Naive B cell (primary cell): Measurements from ENCODE around the gene ITPR2. TPM values are rescaled to one million over a fixed set of nuclear protein-coding genes. Genes with fewer than 3 reads are reported as not detected.
A peak's percentile ranks its signal among the peaks of the same experiment; 100 is the strongest.
"Not testable (repeated sequence)": the region's sequence is repeated elsewhere in the genome, so short reads cannot be mapped to it uniquely, and the experiment has no call there.

ENCODE experiments used
- ATAC-seq, 2 donors: fragments of 150-1000 bp; cut with Tn5 transposase; 2 replicates each; pipeline ENCODE4 v1.10.0; 2021; ENCODE audit warnings: low read depth in 2 of 2, mild to moderate bottlenecking in 2 of 2, moderate library complexity in 2 of 2
- DNase-seq: peaks from one replicate; pipeline ENCODE4 v3.0.0; 2022
- H3K27ac Mint-ChIP-seq, 6 donors: one replicate each; pipeline ENCODE4 v1.8.0; 2020 to 2022; ENCODE audit warnings: mild to moderate bottlenecking in 6 of 6, mixed read lengths in 6 of 6, moderate library complexity in 5 of 6, inconsistent platforms in 2 of 6
- H3K27me3 Mint-ChIP-seq, 3 donors: one replicate each; pipeline ENCODE4 v1.8.0; 2021 to 2022; ENCODE audit warnings: mixed read lengths in 3 of 3, mild to moderate bottlenecking in 1 of 3
- H3K36me3 Mint-ChIP-seq, 2 donors: one replicate each; pipeline ENCODE4 v1.8.0; 2020 to 2022; ENCODE audit warnings: mixed read lengths in 2 of 2, inconsistent platforms in 1 of 2, mild to moderate bottlenecking in 1 of 2
- H3K4me1 Mint-ChIP-seq, 3 donors: one replicate each; pipeline ENCODE4 v1.8.0; 2020 to 2022; ENCODE audit warnings: mixed read lengths in 3 of 3, inconsistent platforms in 1 of 3, mild to moderate bottlenecking in 1 of 3, moderate library complexity in 1 of 3
- H3K4me3 Mint-ChIP-seq, 8 donors: one replicate each; pipeline ENCODE4 v1.8.0; 2020 to 2022; ENCODE audit warnings: mild to moderate bottlenecking in 8 of 8, mixed read lengths in 8 of 8, moderate library complexity in 8 of 8, inconsistent platforms in 2 of 8
- H3K9me3 Mint-ChIP-seq, 7 donors: one replicate each; pipeline ENCODE4 v1.8.0; 2020 to 2022; ENCODE audit warnings: mixed read lengths in 7 of 7, mild to moderate bottlenecking in 5 of 7, inconsistent platforms in 2 of 7, moderate library complexity in 1 of 7
- polyA plus RNA-seq, 6 donors: library from polyadenylated mRNA; unstranded; fragments of 300-500 nt; fragmentation: Illumina TruSeq; gene quantifications; one replicate each; pipeline ENCODE4 v1.2.3, GENCODE V29; 2021; ENCODE audit warnings: low read depth in 6 of 6

ITPR2 gene
- polyA plus RNA-seq, 6 donors from 2014 or later: 6.7 to 23.6 (median 20.6) TPM

GRCh38 chr12:26534071-26534470 is 298.9 kb downstream of the ITPR2 start:
- no peak for DNase-seq
- H3K4me1 Mint-ChIP-seq: no peaks in the 10 kb centered on the region
- no peak overlapping the region for H3K27ac Mint-ChIP-seq
- peaks cover 0 to 3% (median 0%) of the 10 kb centered on the region in 7 donors for H3K9me3 Mint-ChIP-seq
- H3K4me3 Mint-ChIP-seq: no peak overlapping the region
- H3K36me3 Mint-ChIP-seq: peaks cover 18 to 20% of the 10 kb centered on the region in 2 donors
- no peak for ATAC-seq
- no peaks in the 10 kb centered on the region for H3K27me3 Mint-ChIP-seq

DNA sequence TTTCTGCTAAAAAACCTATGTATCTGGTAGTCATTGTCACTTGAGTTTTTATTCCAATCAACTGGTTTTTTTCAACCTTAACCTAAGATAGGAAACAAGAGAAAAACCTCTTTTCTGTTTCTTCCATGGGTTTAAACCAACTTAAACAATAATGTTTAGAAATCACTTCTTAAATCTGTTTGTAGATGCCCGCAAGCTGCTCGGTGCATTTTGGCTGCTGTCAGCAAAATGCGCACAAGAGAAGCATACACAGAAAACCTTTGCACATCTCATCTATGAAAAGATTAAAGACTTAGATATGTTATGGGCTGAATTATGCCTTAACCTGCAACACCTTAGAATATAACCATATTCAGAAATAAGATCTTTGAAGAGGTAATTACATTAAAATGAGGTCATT is 299.8 kb downstream of the ITPR2 start:
- no peak overlapping the region for H3K27ac Mint-ChIP-seq
- no peaks in the 10 kb centered on the region for H3K27me3 Mint-ChIP-seq
- DNase-seq: no peak
- no peak for ATAC-seq
- peaks cover 23 to 28% of the 10 kb centered on the region in 2 donors for H3K36me3 Mint-ChIP-seq
- H3K4me3 Mint-ChIP-seq: no peak overlapping the region
- no peaks in the 10 kb centered on the region for H3K4me1 Mint-ChIP-seq
- peaks cover 0 to 5% (median 0%) of the 10 kb centered on the region in 7 donors for H3K9me3 Mint-ChIP-seq

DNA sequence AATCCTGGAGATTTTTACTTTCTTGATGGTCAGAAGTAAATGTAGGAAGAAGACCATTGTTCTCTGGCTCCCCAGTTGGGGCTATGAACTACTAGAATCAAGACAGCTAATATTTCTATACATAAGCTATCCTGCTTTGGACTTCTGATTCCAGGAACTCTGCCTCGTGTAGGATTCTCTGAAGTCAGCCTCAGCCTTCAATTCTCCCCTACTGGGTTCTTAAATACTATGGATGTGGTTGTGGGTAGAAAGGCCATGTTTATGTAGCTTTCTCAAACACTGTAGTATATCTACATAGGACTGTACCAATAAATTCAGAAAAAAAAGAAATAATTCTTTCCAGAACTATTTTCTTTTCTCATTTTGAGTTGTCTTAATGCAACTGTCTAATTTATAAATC is 302.5 kb downstream of the ITPR2 start:
- Mint-ChIP-seq H3K27me3 (no peaks in the 10 kb centered on the region), H3K36me3 (peaks cover 25 to 28% of the 10 kb centered on the region in 2 donors), H3K4me3 (no peak overlapping the region), H3K9me3 (peaks cover 7 to 21% (median 11%) of the 10 kb centered on the region in 7 donors), H3K4me1 (no peaks in the 10 kb centered on the region), H3K27ac (no peak overlapping the region)
- DNase-seq (no peak), ATAC-seq (no peak)

GRCh38 chr12:26528943-26529342 is 304.1 kb downstream of the ITPR2 start:
- Mint-ChIP-seq H3K27ac (peak overlapping the region in 2 of 6 donors; percentile 0 to 3), H3K4me3 (no peak overlapping the region), H3K27me3 (no peaks in the 10 kb centered on the region), H3K36me3 (peaks cover 25 to 32% of the 10 kb centered on the region in 2 donors), H3K4me1 (no peaks in the 10 kb centered on the region), H3K9me3 (peaks cover 9 to 28% (median 16%) of the 10 kb centered on the region in 7 donors)
- ATAC-seq: no peak
- DNase-seq: no peak

DNA sequence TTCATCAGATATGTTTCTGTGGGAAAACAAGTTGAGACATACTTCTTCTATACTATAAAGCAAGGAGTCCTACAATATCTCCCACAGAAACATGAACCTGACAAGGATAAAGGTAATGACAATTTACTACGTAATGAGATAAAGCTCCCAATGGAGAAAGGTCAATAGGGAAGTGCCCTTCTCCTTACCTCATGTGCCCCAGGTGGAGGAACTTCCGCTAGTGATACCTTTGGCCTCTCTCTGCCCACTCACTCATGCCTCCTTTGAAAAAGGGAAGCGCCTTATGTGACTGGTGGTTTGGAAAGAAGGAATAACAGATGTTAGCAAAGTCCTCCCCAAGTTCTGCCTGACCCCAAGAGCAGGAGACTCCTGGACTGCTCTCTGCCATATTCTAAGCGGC is 305.3 kb downstream of the ITPR2 start:
- Mint-ChIP-seq H3K27me3 (no peaks in the 10 kb centered on the region), H3K9me3 (peaks cover 9 to 28% (median 16%) of the 10 kb centered on the region in 7 donors), H3K36me3 (peaks cover 25 to 32% of the 10 kb centered on the region in 2 donors), H3K4me1 (peaks cover 0 to 4% (median 0%) of the 10 kb centered on the region in 3 donors), H3K27ac (peak overlapping the region in 1 of 6 donors; percentile 11), H3K4me3 (no peak overlapping the region)
- no peak for DNase-seq
- no peak for ATAC-seq

DNA sequence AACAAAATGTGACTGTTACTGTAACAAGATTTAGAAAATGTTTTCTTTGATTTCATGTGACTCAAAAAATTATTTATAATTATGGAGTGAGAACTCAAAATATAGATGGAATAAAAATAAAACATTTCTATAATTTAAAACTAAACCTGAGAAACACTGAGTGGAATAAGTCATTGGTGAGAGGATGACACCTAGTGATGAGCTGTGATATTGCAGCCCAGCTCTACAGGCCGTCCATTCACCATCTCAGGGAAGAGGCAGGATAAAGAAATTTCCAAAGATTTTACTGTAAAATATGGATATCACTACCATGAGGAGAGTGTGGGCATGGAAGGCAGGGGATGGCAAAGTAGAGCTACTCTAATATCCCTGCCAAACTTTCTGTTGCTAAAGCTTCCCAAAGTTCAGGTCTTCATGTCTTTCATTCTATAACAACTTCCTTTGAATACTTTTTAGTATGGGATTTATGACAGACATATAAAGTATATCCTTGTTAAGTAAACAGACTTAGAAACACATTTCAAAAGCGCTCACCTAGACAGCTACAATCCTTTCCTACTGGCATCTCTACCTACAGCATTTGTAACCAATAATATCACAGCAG is 308.0 kb downstream of the ITPR2 start:
- DNase-seq (peak; percentile 18), ATAC-seq (no peak)
- no peaks in the 10 kb centered on the region for H3K27me3 Mint-ChIP-seq
- no peak overlapping the region for H3K4me3 Mint-ChIP-seq
- H3K9me3 Mint-ChIP-seq: peaks cover 9 to 28% (median 16%) of the 10 kb centered on the region in 7 donors
- no peak overlapping the region for H3K27ac Mint-ChIP-seq
- peaks cover 11 to 15% (median 13%) of the 10 kb centered on the region in 3 donors for H3K4me1 Mint-ChIP-seq
- H3K36me3 Mint-ChIP-seq: peaks cover 30 to 32% of the 10 kb centered on the region in 2 donors

DNA sequence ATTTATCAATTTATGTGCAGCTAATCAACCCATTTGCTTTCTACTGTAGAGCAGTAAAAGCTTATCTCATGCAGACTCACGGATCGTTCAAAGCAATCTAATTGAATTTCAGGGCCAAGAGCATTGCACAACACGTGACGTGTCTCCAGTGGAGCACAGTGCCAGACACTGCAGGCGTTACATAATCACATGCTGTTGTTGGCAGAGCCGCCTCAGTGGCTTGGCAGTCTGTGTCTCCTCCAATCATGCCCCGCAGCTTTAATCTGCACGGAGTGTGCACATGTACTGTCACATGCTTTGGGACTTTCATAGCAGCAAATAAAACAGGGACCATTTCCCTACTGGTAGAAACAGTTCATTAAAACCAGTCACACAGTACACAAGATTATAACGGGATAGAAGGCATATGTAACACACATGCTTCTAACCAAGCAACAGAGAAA is 309.3 kb downstream of the ITPR2 start:
- H3K9me3 Mint-ChIP-seq: peaks cover 9 to 26% (median 13%) of the 10 kb centered on the region in 7 donors
- H3K4me3 Mint-ChIP-seq: peak overlapping the region in 1 of 8 donors; percentile 63
- no peak for DNase-seq
- H3K27me3 Mint-ChIP-seq: no peaks in the 10 kb centered on the region
- H3K4me1 Mint-ChIP-seq: peaks cover 16 to 20% (median 16%) of the 10 kb centered on the region in 3 donors
- no peak for ATAC-seq
- peak overlapping the region in 1 of 6 donors; percentile 50 for H3K27ac Mint-ChIP-seq
- H3K36me3 Mint-ChIP-seq: peaks cover 24 to 25% of the 10 kb centered on the region in 2 donors

- H3K27me3 Mint-ChIP-seq: no peaks in the 10 kb centered on the region
- peaks cover 16 to 21% (median 16%) of the 10 kb centered on the region in 3 donors for H3K4me1 Mint-ChIP-seq
- peaks cover 14% of the 10 kb centered on the region in 2 donors for H3K36me3 Mint-ChIP-seq
- no peak overlapping the region for H3K27ac Mint-ChIP-seq
- peaks cover 5 to 19% (median 13%) of the 10 kb centered on the region in 7 donors for H3K9me3 Mint-ChIP-seq
- no peak for DNase-seq
- ATAC-seq: no peak
- no peak overlapping the region for H3K4me3 Mint-ChIP-seq
Observed at GRCh38 chr12:26520869-26521268, 312.1 kb downstream of the ITPR2 start.

- H3K4me1 Mint-ChIP-seq: peaks cover 16 to 27% (median 21%) of the 10 kb centered on the region in 3 donors
- ATAC-seq: no peak
- H3K36me3 Mint-ChIP-seq: peaks cover 6 to 9% of the 10 kb centered on the region in 2 donors
- no peak for DNase-seq
- peak overlapping the region in 2 of 8 donors; percentile 1 to 36 for H3K4me3 Mint-ChIP-seq
- no peaks in the 10 kb centered on the region for H3K27me3 Mint-ChIP-seq
- H3K9me3 Mint-ChIP-seq: peaks cover 0 to 11% (median 7%) of the 10 kb centered on the region in 7 donors
- H3K27ac Mint-ChIP-seq: no peak overlapping the region
Observed at GRCh38 chr12:26520109-26520508, 312.9 kb downstream of the ITPR2 start.

- H3K9me3 Mint-ChIP-seq: peaks cover 0 to 8% (median 4%) of the 10 kb centered on the region in 7 donors
- DNase-seq: no peak
- H3K4me1 Mint-ChIP-seq: peaks cover 16 to 27% (median 21%) of the 10 kb centered on the region in 3 donors
- ATAC-seq: no peak
- no peaks in the 10 kb centered on the region for H3K27me3 Mint-ChIP-seq
- peaks cover 6 to 9% of the 10 kb centered on the region in 2 donors for H3K36me3 Mint-ChIP-seq
- H3K4me3 Mint-ChIP-seq: no peak overlapping the region
- H3K27ac Mint-ChIP-seq: peak overlapping the region in 2 of 6 donors; percentile 69 to 93
Observed at GRCh38 chr12:26519462-26519861, 313.5 kb downstream of the ITPR2 start.

- not testable (repeated sequence) for DNase-seq, H3K4me3 Mint-ChIP-seq, H3K9me3 Mint-ChIP-seq, H3K36me3 Mint-ChIP-seq, H3K27me3 Mint-ChIP-seq, ATAC-seq
- Mint-ChIP-seq H3K27ac (peak overlapping the region in 1 of 6 donors; percentile 58), H3K4me1 (peaks cover 19 to 28% (median 24%) of the 10 kb centered on the region in 3 donors)
Observed at GRCh38 chr12:26517320-26517719, 315.7 kb downstream of the ITPR2 start.

DNA sequence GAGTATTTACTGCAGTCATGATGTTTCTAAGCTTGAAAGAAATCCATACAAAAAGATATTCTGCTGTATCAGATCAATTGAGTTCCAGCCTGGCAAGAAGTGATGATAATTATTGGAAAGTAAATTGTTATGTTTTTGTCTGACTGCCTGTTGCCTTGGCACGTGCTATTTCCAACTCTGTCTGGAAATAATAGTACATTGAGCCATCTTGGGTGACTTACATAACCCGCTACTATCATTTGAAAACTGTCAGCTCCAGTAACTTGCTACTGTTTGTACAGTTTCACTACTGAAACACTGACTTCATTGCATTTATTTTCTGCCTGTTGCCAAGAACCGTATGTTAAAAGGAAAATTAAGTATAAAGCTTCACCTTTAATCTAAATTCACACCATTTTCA is 318.6 kb downstream of the ITPR2 start:
- DNase-seq: no peak

GRCh38 chr12:26513363-26514043 is 319.5 kb downstream of the ITPR2 start:
- Mint-ChIP-seq H3K27me3 (no peaks in the 10 kb centered on the region), H3K9me3 (peaks cover 0 to 6% (median 3%) of the 10 kb centered on the region in 7 donors), H3K4me3 (no peak overlapping the region), H3K4me1 (peaks cover 3 to 12% (median 8%) of the 10 kb centered on the region in 3 donors), H3K36me3 (peaks cover 6 to 10% of the 10 kb centered on the region in 2 donors), H3K27ac (no peak overlapping the region)
- ATAC-seq: no peak
- DNase-seq: no peak

More for the DNA sequence above, 318.6 kb downstream of the ITPR2 start:
- Mint-ChIP-seq H3K36me3 (peaks cover 6 to 10% of the 10 kb centered on the region in 2 donors), H3K27ac (no peak overlapping the region), H3K4me3 (no peak overlapping the region), H3K4me1 (peaks cover 3 to 12% (median 8%) of the 10 kb centered on the region in 3 donors), H3K27me3 (no peaks in the 10 kb centered on the region), H3K9me3 (peaks cover 0 to 6% (median 3%) of the 10 kb centered on the region in 7 donors)
- ATAC-seq: no peak

DNA sequence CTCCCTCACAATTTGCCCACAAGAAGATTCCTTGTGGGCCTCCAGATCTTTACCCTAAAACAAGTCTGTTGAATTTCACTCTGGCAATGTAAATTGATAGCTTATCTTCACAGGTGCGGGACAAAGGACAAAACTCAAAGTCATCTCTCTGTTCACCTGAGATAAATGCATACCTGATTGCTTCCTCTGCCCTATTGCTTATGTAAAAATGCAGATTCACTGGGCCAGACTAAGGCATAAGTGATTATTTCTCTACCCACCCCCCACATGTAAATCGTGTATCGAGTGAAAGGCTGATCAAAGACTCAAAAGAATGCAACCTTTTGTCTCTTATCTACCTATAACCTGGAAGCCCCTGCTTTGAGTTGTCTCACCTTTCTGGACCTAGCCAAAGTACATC is 320.8 kb downstream of the ITPR2 start:
- Mint-ChIP-seq H3K27me3 (no peaks in the 10 kb centered on the region), H3K27ac (peak overlapping the region in 1 of 6 donors; percentile 78), H3K4me1 (peaks cover 3 to 12% (median 8%) of the 10 kb centered on the region in 3 donors), H3K9me3 (no peaks in the 10 kb centered on the region), H3K4me3 (no peak overlapping the region), H3K36me3 (peaks cover 0 to 5% of the 10 kb centered on the region in 2 donors)
- ATAC-seq (no peak), DNase-seq (no peak)
